SW 1271 (cell line): ENCODE results near the gene STAT6.
"Not testable (repeated sequence)": the region's sequence is repeated elsewhere in the genome, so short reads cannot be mapped to it uniquely, and the experiment has no call there.

Experiments used
- DNase-seq, 2 experiments: peaks; one replicate each; lab custom pipeline; 2025; lab: John Stamatoyannopoulos, UW

Gene STAT6

GRCh38 chr12:57126561-57126960 lies 15.4 kb upstream of the STAT6 start:
- no peak for DNase-seq

- no peak for DNase-seq
Observed at GRCh38 chr12:57126061-57126460, 14.9 kb upstream of the STAT6 start.

GRCh38 chr12:57124261-57124877 lies 13.2 kb upstream of the STAT6 start:
- DNase-seq: peak in 1 of 2 experiments; percentile 65

GRCh38 chr12:57123813-57124212 lies 12.7 kb upstream of the STAT6 start:
- no peak for DNase-seq

GRCh38 chr12:57120718-57121117 lies 9.6 kb upstream of the STAT6 start:
- not testable (repeated sequence) for DNase-seq

GRCh38 chr12:57119294-57120085 lies 8.3 kb upstream of the STAT6 start:
- no peak for DNase-seq

GRCh38 chr12:57118711-57119271 lies 7.6 kb upstream of the STAT6 start:
- DNase-seq: peak in 1 of 2 experiments; percentile 42

GRCh38 chr12:57116580-57117281 lies 5.6 kb upstream of the STAT6 start:
- DNase-seq: no peak

GRCh38 chr12:57112492-57113294 lies 1.5 kb upstream of the STAT6 start:
- no peak for DNase-seq

- DNase-seq: peak in 1 of 2 experiments; percentile 32
Observed at GRCh38 chr12:57110104-57111030, 795 bp downstream of the STAT6 start.

GRCh38 chr12:57109207-57110103 lies 1.7 kb downstream of the STAT6 start:
- DNase-seq: no peak

- no peak for DNase-seq
Observed at GRCh38 chr12:57107456-57108155, 3.6 kb downstream of the STAT6 start.

- DNase-seq: no peak
Observed at GRCh38 chr12:57106021-57106708, 5.0 kb downstream of the STAT6 start.

GRCh38 chr12:57105011-57105753 lies 6.0 kb downstream of the STAT6 start:
- DNase-seq: no peak

GRCh38 chr12:57104292-57104910 lies 6.8 kb downstream of the STAT6 start:
- DNase-seq: no peak

GRCh38 chr12:57103856-57104255 lies 7.3 kb downstream of the STAT6 start:
- DNase-seq: no peak
